NCI-H524 (cell line): ENCODE data around the gene GPATCH8.
"Not testable (repeated sequence)": the region's sequence is repeated elsewhere in the genome, so short reads cannot be mapped to it uniquely, and the experiment has no call there.

Experiments
- DNase-seq, 2 experiments: peaks; one replicate each; lab custom pipeline; 2025; lab: John Stamatoyannopoulos, UW

The GPATCH8 gene

GRCh38 chr17:44527102-44527501, 23.9 kb upstream of the GPATCH8 start:
- DNase-seq: no peak

DNA sequence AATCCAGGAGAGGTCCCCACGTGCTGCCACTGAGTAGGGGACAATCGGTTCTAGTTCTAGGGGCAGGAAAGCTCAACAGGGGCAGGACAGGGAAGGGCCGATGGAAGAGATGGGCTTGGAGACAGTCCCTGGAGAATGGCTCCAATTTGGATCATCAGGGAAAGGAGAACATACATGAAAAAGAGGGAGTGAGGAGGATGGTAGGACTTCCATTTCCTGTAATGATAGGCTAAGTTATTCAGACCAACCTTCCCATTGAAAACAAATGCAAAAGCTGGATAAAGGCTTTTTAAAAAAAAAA, 20.4 kb upstream of the GPATCH8 start:
- no peak for DNase-seq

DNA sequence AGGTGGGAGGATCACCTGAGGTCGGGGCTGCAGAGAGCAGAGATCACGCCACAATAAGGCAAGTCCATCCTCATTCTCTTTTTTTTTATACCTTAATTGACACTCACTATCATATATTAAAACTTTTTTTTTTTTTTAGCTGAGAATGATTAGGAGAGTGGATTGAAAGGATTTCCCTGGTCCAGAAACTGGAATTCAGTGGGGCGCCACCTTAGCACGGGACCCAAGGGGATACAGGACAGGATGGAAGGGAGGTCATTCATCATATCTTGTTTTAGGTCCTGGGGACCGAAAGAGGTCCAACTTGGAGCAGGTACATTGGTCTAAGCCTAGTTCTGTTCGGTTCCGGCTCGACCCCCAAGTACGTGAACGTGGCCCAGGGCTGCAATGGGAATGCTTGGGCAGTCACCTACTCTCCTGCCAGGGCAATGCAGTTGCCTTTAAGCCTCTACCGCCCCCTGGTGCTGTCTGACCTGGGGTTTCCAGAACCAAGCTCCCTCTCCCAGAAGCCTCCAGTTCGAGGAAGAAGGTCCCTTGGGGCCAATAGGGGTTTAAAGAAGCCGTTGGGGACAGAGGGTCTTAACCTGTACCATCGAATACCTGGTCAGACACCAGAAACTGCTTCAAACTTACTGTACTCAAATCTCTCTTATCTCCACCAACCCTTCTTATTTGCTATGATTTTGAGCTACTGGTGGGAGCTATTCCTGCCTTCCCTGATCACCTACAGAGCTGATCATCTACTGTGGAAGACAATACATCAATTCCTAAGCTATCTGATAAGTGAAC, 19.9 kb upstream of the GPATCH8 start:
- peak; percentile 28 to 67 for DNase-seq

DNA sequence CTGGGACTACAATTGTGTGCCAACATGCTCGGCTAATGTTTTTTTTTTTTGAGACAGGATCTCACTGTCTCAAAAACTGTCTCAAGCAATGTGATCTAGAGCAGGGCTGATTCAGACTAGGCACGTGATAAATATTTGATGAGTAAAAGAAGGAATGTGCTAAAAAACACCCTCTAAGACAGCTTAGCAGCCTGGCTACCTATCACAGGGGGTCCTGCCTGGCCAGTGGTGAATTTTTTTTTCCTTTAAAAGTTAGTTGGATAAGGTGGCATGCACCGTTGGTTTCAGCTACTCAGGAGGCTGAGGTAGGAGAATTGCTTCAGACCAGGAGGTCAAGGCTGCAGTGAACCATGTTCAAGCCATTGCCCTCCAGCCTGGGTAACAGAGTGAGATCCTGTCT, 14.8 kb upstream of the GPATCH8 start:
- DNase-seq: no peak

DNA sequence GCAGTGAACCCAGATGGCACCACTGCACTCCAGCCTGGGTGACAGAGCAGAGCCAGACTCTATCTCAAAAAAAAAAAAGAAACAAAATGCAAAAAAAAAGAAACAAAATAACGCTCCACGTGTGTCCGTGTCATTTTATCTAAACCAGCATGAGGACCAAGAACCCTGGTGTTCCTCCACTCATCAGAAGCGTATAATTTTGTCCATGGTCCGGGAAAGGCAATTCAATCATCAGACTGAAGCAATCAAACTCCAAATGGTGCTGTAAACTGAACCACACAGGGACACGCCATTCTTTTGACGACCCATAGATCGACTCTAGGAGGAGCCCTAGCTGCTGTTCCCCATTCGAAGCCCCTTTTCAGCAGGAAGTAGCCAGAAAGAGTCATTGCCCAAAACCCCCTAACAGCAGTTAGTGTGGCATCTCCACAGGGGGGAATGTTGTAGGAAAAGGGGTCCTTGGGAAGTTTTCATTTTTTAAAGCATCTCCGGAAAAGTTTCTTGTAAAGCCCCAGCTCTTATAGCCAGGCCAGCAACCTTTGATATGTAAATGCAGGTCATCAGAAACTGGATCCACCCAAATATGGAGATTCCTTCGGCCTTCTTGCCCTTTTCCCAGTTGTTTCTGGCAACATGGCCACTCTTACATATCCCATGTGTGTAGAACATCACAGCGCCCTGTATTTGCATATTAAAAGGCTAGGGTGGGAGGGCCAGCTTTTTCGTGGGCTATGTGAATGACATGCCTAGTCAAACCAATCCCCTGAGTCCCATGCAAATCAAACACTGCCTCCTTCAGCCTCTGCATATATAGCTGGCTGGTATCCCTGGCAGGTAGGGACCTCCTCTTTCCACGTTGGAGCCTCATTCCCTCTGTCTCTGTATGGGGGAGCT, 8.3 kb upstream of the GPATCH8 start:
- peak in 1 of 2 experiments; percentile 17 for DNase-seq

- DNase-seq: not testable (repeated sequence)
Measured at GRCh38 chr17:44506939-44507604, 3.9 kb upstream of the GPATCH8 start.

DNA sequence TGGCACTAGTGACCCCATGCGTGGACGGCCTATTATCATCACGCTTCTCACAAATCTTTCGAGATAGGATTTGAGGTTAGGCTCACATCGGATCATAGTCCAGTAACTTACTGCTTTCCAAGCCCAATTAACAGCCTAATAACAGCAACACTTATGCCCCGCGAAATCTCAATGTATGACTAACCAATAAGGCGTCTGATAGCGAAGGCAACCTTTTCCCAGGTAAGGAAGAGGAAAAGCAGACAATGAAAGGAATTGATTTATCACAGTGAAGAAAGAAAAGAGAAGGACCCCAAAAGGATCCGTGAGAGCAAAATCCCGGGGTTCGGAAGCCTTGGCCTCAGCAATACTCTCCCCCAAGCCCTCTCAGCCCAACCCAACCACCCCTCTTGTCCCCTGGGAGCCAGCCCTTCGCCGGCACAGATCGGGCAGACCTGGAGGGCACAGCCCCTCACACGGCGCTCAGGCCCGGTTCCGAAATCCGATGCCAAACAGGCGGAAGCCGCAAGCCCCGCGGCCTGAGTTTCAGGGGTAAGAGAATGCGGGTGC, 534 bp downstream of the GPATCH8 start:
- DNase-seq: peak in 1 of 2 experiments; percentile 50

- no peak for DNase-seq
Measured at GRCh38 chr17:44501866-44502375, 1.3 kb downstream of the GPATCH8 start.

- DNase-seq: no peak
Measured at GRCh38 chr17:44499722-44500121, 3.5 kb downstream of the GPATCH8 start.

DNA sequence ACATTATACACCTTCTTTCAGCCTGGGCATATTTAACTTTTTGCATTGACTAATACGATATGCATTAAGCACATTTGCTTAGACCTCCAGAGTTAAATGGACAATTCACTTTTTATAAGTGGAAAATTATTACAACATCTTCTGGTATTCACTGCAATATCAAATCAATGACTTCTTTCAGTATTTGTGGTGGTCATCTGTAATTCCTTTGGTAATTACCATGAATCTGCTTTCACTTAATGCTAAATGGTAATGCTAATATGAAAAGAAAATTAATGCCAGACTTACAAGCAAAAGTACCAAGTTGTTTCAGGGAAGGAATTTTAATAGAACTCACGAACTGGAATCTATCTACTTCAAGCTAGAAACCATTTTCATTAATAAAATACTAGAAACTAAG, 6.4 kb downstream of the GPATCH8 start:
- no peak for DNase-seq

DNA sequence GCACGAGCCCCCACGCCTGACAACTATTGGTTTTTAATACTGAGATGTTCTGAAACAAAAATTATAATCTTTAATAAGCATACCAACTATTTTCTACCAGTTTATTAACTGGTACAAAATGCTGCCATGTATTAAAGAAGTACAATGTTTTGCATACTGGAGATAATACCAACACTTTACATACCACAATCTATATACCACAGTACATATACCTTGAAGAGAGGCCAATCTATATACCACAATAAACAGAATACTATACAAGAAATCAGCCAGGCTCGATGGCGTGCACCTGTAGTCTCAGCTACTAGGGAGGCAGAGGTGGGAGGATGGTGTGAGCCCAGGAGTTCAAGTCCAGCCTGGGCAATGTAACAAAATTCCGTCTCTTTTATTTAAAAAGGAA, 9.9 kb downstream of the GPATCH8 start:
- no peak for DNase-seq

DNA sequence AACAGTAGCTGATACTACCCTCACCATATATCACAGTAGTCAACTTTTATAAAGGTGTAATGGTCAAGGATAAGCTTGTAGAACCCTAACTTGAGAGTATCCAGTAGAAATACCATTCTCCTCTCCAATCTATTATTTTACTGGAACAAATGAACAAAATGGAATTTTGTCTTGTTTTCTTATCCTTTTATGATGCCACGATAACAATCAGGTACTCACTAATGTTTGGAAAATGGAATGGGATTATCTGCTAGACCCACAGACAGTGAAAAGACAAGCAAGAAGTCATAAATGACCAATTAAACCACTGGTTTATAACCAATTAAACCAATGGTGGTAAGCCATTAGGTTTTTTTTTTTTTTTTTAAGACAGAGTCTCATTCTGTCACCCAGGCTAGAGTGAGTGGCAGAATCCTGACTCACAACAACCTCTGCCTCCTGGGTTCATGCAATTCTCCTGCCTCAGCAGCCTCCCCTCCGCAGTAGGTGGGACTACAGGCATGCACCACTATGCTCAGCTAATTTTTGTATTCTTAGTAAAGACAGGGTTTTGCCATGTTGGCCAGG, 10.4 kb downstream of the GPATCH8 start:
- DNase-seq: no peak

GRCh38 chr17:44489581-44489980, 13.6 kb downstream of the GPATCH8 start:
- no peak for DNase-seq

DNA sequence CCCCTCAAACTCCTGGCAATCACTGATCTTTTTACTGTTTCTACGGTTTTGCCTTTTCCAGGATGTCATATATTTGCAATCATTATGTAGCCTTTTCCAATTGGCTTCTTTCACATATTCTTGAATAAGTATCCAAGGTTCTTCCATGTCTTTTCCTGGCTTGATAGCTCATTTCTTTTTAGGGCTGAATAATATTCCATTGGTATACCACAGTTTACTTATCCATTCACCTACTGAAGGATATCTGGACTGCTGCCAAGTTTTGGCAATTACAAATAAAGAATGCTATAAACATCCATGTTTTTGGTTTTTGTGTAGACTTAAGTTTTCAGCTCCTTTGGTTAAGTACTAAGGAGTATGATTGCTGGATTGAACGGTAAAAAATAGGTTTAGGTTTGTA, 16.0 kb downstream of the GPATCH8 start:
- no peak for DNase-seq

DNA sequence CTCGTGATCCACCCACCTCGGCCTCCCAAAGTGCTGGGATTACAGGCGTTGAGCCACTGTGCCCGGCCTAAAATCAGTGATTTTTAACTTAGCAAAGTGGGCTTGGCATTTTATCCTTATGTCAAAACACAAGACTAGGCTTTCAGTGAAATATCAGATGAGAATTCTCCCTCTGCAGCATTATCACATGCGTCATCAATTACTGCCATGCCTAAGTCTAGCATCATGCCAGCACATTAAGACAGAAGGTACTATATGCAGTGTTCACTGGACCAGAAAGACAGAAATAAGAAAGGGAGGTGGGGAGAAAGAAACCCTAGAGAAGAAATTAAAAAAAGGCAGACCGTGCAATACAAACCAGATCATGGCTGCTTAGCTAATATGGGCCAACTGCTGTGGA, 29.8 kb downstream of the GPATCH8 start:
- DNase-seq: no peak

- no peak for DNase-seq
Measured at GRCh38 chr17:44469676-44470075, 33.5 kb downstream of the GPATCH8 start.

DNA sequence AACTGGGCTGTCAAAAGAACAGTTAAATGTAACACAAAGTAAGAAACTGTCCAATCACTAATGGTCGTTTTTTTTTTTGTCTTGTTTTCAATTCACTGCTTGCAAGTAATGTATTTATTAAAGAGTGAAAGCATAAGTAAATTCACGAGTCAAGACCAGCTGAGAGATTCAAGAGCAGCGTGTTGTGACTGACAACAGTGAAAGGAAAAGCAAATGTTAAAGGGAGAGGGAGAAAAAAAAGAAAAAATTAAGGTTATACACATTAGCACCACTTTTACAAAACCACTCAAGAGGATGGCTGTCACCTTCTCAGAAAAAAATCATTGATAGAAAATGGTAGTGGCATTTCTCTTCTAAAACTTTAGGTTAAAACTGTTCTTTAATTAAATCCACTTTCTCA, 36.1 kb downstream of the GPATCH8 start:
- no peak for DNase-seq

DNA sequence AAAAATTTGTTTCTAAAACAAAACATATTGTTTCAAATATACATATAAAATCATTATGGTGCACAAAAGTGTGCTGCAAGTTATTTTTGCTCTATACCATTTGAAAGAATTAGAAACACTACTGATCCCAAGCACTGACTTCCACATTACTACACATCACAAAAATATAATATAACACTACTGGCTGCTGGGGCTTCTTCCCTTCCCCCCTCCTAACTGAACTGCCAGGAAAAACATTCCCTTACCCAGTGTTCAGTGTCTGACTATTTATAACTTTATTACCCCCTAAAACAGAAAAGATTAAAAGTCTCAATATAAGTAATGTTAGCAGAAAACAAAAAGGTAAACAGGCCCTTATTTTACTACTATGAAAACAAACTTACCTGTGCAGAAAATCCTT, 36.9 kb downstream of the GPATCH8 start:
- no peak for DNase-seq

DNA sequence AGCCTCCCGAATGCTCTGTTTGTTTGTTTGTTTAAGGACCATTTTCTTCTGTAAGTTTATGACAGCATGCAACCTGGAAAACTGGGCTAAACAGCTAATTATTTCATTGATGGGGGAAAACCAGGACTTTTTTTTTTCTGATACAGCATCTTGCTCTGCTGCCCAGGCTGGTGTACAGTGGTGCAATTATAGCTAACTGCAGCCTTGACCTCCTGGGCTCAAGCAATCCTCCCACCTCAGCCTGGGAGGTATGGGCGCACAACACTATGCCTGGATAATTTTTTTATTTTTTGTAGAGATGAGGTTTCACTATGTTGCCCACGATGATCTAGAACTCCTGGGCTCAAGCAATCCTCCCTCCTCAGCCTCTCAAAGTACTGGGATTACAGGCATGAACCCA, 37.3 kb downstream of the GPATCH8 start:
- no peak for DNase-seq

DNA sequence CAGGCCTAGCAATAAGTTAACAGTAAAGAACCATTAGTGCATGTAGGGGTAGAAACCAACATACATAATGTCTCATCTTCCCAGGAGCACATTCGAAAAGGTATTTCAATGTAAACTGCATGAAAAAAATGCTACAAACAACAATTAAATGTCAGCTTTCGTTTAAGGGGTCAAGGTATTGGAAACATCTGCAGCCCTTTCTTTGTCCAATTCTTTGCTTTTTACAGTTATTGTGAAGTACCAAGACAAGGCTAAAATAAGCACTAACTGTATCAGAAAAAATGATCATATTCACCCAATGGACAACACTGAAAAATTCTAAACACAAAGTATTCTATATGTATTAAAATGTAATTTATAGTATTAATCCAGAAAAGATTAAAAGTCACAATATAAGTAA, 37.9 kb downstream of the GPATCH8 start:
- DNase-seq: no peak

- no peak for DNase-seq
Measured at GRCh38 chr17:44464037-44464436, 39.2 kb downstream of the GPATCH8 start.

- DNase-seq: no peak
Measured at GRCh38 chr17:44451832-44452231, 51.4 kb downstream of the GPATCH8 start.
